Prostate gland (tissue), 2 donors: Measurements from ENCODE around the gene SRGAP3. TPM values are rescaled to one million over a fixed set of nuclear protein-coding genes. Genes with fewer than 3 reads are reported as not detected.

Experiments
- DNase-seq: peaks from one replicate; pipeline ENCODE4 v3.0.0-alpha.2; 2019; ENCODE audit warnings: low spot score
- H3K27ac ChIP-seq, 2 donors: fragments of 200-600 bp; sonication (generic); 2 replicates each; pipeline ENCODE4 v1.5.1; 2017 to 2019
- H3K27me3 ChIP-seq: fragments of 200-600 bp; sonication (generic); replicated peaks from 2 replicates; pipeline ENCODE4 v1.5.1; 2019; ENCODE audit not compliant: insufficient read depth
- H3K36me3 ChIP-seq, 2 donors: fragments of 200-600 bp; sonication (generic); 1 replicate in 1 of 2; 2 replicates in 1 of 2; pipeline versions ENCODE4 v1.5.1 to v1.8.1; 2017 to 2019
- H3K4me1 ChIP-seq: fragments of 200-600 bp; sonication (generic); replicated peaks from 2 replicates; pipeline ENCODE4 v1.5.1; 2019
- H3K4me3 ChIP-seq, 2 donors: fragments of 200-600 bp; sonication (generic); 2 replicates each; pipeline ENCODE4 v1.5.1; 2017 to 2019
- H3K9me3 ChIP-seq: fragments of 200-600 bp; sonication (generic); 2 replicates; pipeline ENCODE4 v1.5.1; 2017
- POLR2A ChIP-seq: fragments of 450-650 bp; IDR thresholded peaks from one replicate; pipeline ENCODE4 v1.6.1; 2016; ENCODE audit warnings: antibody characterized with exemption, mild to moderate bottlenecking
- POLR2AphosphoS5 ChIP-seq: sonication (generic); formaldehyde crosslinking; IDR thresholded peaks from one replicate; pipeline ENCODE4 v1.6.1; 2017; ENCODE audit warnings: antibody characterized with exemption
- WGBS: methylation state at CpG from one replicate; pipeline ENCODE4 v1.1.5; 2018; 5-methylcytosine and 5-hydroxymethylcytosine counted together
- intact Hi-C: fragments of 100-400 bp; cut with DNase I; formaldehyde crosslinking; loops from one replicate; pipeline ENCODE4 v1.14.2; 2022
- total RNA-seq, 2 donors: library from RNA; depleted of rRNA; stranded (reverse); fragments of >200 nt; gene quantifications; one replicate each; pipeline ENCODE4 v1.1.0, GENCODE V29; 2016
- TF ChIP-seq, protein P1 (sequence below), 4 experiments: fragments of 200-600 bp in 2 of 4; fragments of 450-650 bp in 2 of 4; sonication (generic) in 2 of 4; IDR thresholded peaks; 1 replicate in 3 of 4; 2 replicates in 1 of 4; pipeline ENCODE4 v1.5.1; 2016 to 2019; ENCODE audit warnings: antibody characterized with exemption in 4 of 4, mild to moderate bottlenecking in 2 of 4, moderate library complexity in 2 of 4

The SRGAP3 gene
- total RNA-seq, 2 donors from 2014 or later = 23.6 to 50.3 TPM

DNA sequence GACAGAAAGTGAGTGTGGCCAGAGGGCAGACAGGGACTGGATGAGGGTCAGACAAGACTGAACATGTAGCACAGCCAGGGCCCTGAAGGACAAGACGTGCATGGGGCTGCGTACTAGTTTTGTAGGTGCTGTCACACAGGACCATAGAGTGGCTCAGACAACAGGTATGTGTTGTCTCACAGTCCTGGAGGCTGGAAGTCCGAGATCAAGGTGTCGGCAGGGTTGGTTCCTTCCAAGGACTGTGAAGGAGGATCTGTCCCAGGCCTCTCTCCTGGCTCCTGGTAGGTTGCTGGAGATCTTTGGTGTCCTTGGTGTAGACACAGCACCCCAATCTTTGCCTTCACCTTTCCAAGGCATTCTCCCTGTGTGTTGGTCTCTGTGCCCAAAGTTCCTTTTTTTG lies 136.4 kb downstream of the SRGAP3 start:
- intact Hi-C loops = no loop called here
- Histone ChIP-seq H3K36me3 (no peaks in the 10 kb centered on the region), H3K4me1 (no peaks in the 10 kb centered on the region), H3K27me3 (no peaks in the 10 kb centered on the region), H3K4me3 (no peak overlapping the region), H3K9me3 (no peaks in the 10 kb centered on the region), H3K27ac (no peak overlapping the region)
- WGBS = 87% methylated on average over 4 of the region's 4 CpGs
- no peak for DNase-seq
- TF ChIP-seq, protein P1, sequence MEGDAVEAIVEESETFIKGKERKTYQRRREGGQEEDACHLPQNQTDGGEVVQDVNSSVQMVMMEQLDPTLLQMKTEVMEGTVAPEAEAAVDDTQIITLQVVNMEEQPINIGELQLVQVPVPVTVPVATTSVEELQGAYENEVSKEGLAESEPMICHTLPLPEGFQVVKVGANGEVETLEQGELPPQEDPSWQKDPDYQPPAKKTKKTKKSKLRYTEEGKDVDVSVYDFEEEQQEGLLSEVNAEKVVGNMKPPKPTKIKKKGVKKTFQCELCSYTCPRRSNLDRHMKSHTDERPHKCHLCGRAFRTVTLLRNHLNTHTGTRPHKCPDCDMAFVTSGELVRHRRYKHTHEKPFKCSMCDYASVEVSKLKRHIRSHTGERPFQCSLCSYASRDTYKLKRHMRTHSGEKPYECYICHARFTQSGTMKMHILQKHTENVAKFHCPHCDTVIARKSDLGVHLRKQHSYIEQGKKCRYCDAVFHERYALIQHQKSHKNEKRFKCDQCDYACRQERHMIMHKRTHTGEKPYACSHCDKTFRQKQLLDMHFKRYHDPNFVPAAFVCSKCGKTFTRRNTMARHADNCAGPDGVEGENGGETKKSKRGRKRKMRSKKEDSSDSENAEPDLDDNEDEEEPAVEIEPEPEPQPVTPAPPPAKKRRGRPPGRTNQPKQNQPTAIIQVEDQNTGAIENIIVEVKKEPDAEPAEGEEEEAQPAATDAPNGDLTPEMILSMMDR (IDR thresholded peaks at IDR 0.05) = no peak
- no peak for TF ChIP-seq POLR2A
- TF ChIP-seq POLR2AphosphoS5 = no peak

DNA sequence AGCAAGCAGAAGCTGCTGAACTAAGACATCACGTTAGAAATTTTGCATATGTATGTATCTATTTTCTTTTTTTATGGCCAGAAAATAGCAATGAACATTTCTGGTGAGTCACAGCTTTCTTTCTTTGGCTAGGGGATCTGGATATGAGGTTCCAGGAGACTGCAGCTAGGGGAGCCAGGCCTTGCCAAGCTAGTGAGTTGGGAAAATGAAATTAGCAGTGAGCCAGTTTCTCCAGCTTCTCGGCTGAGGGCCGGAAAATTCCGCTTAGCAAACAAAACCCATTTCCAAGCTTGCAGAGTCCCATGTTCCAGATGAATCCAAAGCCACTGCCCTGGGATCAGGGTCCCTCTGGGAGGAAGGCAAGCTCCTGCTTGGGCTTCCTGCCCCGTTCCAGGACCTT lies 137.6 kb downstream of the SRGAP3 start:
- Histone ChIP-seq H3K27me3 (no peaks in the 10 kb centered on the region), H3K36me3 (no peaks in the 10 kb centered on the region), H3K4me1 (no peaks in the 10 kb centered on the region), H3K27ac (no peak overlapping the region), H3K9me3 (no peaks in the 10 kb centered on the region), H3K4me3 (no peak overlapping the region)
- intact Hi-C loops = no loop called here
- TF ChIP-seq POLR2A (no peak), POLR2AphosphoS5 (no peak)
- TF ChIP-seq, protein P1 (IDR thresholded peaks at IDR 0.05) = no peak
- 68% methylated on average over 5 of the region's 5 CpGs for WGBS
- no peak for DNase-seq

GRCh38 chr3:9111417-9111816 lies 138.0 kb downstream of the SRGAP3 start:
- no peaks in the 10 kb centered on the region for H3K4me1 ChIP-seq
- no peaks in the 10 kb centered on the region for H3K9me3 ChIP-seq
- 88% methylated on average over 7 of the region's 7 CpGs for WGBS
- H3K27me3 ChIP-seq = no peaks in the 10 kb centered on the region
- no peak overlapping the region for H3K27ac ChIP-seq
- intact Hi-C loops = no loop called here
- H3K4me3 ChIP-seq = no peak overlapping the region
- no peak for DNase-seq
- H3K36me3 ChIP-seq = no peaks in the 10 kb centered on the region
- TF ChIP-seq, protein P1 (IDR thresholded peaks at IDR 0.05) = no peak
- TF ChIP-seq POLR2A = no peak
- no peak for TF ChIP-seq POLR2AphosphoS5

DNA sequence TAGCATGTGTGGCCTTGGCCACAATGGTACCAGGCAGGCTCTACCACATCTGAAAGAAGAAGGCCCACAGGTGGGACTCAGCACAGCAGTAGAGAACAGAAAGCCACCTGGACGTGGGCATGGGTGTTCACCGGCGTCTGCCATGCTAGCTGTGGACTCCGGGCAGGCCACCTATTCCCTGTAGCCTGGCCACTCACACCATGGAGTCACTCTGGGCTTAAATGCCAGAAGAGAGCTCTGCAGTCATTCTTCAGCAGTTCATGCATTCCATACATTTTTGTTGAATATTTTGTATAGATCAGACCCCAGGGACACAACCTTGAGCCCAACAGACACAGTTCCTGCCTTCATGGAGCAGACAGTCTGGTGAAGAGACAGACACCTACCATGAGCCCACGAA lies 138.6 kb downstream of the SRGAP3 start:
- 88% methylated on average over 5 of the region's 5 CpGs for WGBS
- Histone ChIP-seq H3K36me3 (no peaks in the 10 kb centered on the region), H3K9me3 (no peaks in the 10 kb centered on the region), H3K27ac (no peak overlapping the region), H3K4me1 (no peaks in the 10 kb centered on the region), H3K27me3 (no peaks in the 10 kb centered on the region), H3K4me3 (no peak overlapping the region)
- intact Hi-C loops = no loop called here
- no peak for DNase-seq
- TF ChIP-seq, protein P1 (IDR thresholded peaks at IDR 0.05) = no peak
- no peak for TF ChIP-seq POLR2A
- TF ChIP-seq POLR2AphosphoS5 = no peak

- H3K36me3 ChIP-seq = no peaks in the 10 kb centered on the region
Observed at GRCh38 chr3:9110316-9110715, 139.1 kb downstream of the SRGAP3 start.

More at GRCh38 chr3:9110316-9110715, 139.1 kb downstream of the SRGAP3 start:
- Histone ChIP-seq H3K27ac (no peak overlapping the region), H3K9me3 (no peaks in the 10 kb centered on the region), H3K4me3 (no peak overlapping the region), H3K4me1 (no peaks in the 10 kb centered on the region), H3K27me3 (no peaks in the 10 kb centered on the region)
- intact Hi-C loops = no loop called here
- no peak for DNase-seq
- 93% methylated on average over 12 of the region's 12 CpGs for WGBS
- TF ChIP-seq POLR2A = no peak
- TF ChIP-seq, protein P1 (IDR thresholded peaks at IDR 0.05) = no peak
- TF ChIP-seq POLR2AphosphoS5 = no peak
